Stimulated activated CD4-positive, alpha-beta T cell treated with anti-CD3 and anti-CD28 coated beads, Interleukin-2, amount 100 ng/mL, for 4 hours (primary cell): ENCODE data around the gene TRAF2.

Source experiments
- DNase-seq: peaks from one replicate; pipeline ENCODE4 v3.0.0-alpha.2; 2020; ENCODE audit warnings: low read depth

TRAF2 gene

GRCh38 chr9:136913701-136914438 is 27.6 kb downstream of the TRAF2 start:
- no peak for DNase-seq

DNA sequence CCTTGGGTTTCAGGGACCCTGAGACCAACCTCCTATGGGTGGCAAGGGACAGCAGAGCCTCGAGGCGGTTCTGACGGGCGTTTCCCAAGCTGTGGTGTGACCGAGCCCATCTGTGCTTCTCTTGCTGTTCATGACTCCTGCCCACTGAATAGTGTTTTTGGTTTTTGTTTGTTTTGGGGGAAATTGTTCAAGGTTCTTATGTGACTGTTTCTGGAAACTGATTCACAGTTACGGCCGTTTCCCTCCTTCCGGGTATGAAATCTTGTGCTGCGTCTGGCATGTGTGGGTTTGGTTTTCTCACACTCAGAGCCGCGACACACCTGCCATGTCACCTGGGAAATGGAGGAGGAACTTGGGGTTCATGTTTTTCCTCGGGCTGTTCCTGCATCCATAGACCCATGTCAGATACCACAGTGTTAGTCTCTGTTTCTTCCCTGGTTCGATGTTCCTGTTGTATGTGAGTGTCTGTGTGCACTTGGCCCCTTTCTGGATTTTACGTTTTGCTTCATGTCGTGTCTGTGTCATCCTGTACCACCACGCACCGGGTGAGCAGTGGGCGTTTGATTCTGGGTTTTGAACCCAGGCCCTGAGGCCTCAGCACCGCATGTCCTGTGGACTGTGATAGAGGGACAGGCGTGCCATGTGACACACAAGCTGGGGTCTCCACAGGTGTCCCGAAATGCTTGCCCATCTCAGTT is 29.5 kb downstream of the TRAF2 start:
- DNase-seq = no peak

DNA sequence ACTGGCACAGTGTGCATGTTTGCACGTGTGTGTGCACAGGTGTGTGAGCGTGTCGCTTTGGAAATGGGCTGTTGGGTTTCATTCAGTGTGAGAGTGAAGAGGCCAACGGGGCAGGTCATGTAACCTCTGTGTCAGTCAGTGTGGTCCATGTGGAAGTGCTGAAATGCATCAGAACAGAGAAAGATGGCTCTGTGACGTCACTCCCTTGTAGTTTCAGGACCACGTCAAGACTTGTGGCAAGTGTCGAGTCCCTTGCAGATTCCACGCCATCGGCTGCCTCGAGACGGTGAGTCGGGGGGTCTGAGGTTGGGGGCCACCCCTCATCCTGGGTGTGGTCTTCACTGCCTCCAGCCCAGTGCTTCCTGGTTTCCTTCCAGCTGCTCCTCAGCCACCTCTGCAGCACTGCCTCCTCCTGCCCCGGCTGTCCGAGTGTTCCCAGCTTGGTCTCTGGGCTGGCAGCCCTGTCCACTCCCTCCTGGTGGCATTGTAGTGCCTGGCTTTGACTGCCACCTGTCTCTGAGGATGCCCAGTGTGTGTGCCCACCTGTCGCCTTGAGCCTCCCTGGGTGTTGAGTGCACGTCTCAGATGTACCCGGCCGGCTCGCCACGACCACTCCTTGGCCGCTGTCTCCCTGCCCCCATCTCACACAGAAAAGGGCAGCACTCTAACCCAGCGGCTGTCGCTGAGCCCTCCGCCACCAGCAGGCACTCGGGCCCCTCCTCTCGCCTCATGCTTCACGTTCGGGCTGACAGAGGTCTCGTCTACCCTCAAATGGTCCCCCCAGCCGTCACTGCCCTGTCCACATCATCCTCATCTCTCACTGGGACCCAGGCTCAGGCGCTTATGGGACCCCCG is 30.2 kb downstream of the TRAF2 start:
- no peak for DNase-seq

GRCh38 chr9:136917902-136918301 is 31.6 kb downstream of the TRAF2 start:
- no peak for DNase-seq

DNA sequence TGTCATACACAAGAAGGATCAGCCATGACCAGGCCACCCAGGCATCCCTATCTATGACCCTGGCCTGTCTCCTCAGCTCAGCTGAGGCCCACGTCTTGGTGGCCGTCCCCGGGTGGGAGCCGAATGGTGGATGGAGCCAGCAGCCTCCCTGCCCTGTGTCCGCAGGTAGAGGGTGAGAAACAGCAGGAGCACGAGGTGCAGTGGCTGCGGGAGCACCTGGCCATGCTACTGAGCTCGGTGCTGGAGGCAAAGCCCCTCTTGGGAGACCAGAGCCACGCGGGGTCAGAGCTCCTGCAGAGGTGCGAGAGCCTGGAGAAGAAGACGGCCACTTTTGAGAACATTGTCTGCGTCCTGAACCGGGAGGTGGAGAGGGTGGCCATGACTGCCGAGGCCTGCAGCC is 33.8 kb downstream of the TRAF2 start:
- DNase-seq = no peak

DNA sequence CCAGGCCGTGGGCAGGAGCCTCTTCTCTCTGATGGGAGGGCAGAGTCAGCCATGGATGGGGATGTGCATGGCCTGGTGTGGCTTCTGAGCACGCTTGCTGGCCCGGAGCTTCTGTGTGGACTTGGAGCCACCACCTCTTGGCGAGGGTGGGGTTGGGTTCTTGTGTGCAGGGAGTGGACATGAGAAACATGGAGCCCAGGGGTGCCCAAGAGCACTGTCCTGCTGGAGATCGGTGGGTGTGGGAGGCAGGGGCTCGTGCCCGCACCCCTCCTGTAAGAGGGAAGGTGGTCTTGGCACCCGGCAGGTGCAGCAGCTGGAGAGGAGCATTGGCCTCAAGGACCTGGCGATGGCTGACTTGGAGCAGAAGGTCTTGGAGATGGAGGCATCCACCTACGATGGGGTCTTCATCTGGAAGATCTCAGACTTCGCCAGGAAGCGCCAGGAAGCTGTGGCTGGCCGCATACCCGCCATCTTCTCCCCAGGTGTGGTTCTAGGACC is 34.5 kb downstream of the TRAF2 start:
- DNase-seq = no peak

GRCh38 chr9:136921307-136921706 is 35.0 kb downstream of the TRAF2 start:
- no peak for DNase-seq

GRCh38 chr9:136921718-136922117 is 35.4 kb downstream of the TRAF2 start:
- DNase-seq = no peak

- DNase-seq = no peak
Measured at GRCh38 chr9:136922540-136922939, 36.2 kb downstream of the TRAF2 start.

DNA sequence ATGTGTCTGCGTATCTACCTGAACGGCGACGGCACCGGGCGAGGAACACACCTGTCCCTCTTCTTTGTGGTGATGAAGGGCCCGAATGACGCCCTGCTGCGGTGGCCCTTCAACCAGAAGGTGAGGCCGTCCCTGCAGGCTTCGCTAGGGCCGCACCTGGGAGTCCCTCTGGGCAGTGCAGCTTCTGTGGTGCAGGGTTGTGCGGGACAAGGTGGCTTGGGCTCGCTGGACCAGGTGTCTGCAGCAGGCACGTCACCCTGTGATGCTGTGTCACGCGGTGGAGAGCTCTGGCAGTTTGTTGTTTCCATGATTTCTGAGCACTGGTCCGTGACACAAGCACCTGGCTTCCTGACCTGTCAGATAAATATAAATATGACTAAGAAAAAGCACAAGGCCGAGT is 37.6 kb downstream of the TRAF2 start:
- DNase-seq = no peak

- DNase-seq = no peak
Measured at GRCh38 chr9:136925414-136926153, 39.3 kb downstream of the TRAF2 start.

DNA sequence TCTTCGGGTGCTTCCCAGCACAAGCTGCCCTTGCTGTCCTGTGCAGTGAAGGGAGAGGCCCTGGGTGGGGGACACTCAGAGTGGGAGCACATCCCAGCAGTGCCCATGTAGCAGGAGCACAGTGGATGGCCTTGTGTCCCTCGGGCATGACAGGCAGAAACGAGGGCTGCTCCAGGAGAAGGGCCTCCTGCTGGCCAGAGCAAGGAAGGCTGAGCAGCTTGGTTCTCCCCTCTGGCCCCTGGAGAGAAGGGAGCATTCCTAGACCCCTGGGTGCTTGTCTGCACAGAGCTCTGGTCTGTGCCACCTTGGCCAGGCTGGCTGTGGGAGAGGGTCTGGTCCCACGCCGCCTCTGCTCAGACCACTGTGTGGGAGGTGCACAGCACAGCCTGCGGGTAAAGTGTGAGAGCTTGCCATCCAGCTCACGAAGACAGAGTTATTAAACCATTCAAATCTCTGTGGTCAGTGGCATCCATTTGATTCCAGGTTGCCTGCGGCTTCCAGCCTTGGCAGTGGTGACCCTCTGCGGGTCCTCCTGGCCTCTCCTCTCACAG is 39.9 kb downstream of the TRAF2 start:
- DNase-seq = no peak

DNA sequence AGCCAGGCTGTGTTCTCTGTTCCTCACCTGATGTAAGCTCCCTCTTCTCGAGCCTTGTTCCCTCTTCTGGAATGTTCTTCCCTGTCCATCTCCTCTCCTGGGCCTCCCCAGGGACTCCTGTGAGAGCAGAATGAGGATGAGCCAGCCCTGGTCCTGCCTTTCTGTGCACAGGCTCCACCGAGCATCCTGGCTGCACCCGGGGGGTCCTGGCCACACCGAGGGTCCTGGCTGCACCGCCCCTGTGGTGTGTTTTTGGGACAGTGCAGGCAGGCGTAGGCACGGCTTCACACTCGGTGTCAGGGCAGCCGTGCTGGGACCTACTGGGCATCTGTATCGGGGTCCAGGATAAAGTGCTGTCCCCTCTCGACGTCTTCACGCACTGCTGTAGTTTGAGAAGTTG is 40.4 kb downstream of the TRAF2 start:
- DNase-seq = no peak

- DNase-seq = no peak
Measured at GRCh38 chr9:136927343-136928271, 41.3 kb downstream of the TRAF2 start.

GRCh38 chr9:136928591-136928990 is 42.3 kb downstream of the TRAF2 start:
- DNase-seq = no peak

GRCh38 chr9:136930014-136930413 is 43.7 kb downstream of the TRAF2 start:
- no peak for DNase-seq

DNA sequence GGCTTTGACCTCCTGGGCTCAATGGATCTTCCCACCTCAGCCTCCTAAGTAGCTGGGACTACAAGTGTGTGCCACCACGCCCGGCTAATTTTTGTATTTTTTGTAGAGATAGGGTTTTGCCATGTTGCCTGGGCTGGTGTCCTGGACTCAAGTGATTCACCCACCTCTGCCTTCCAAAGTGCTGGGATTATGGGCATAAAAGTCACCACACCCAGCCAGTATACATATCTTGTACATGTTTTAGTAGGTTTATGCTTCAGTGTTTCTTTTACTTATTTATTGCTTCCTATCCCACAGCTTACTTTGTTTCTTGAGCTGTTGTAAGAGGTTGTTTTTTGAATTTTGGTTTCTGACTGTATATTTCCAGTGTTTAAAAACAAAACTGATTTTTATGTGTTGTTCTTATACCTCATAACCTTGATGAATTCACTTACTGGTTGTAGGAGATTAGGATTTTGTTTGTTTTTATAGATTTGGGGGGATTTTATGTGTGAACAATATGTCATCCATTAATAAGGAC is 45.4 kb downstream of the TRAF2 start:
- DNase-seq = no peak

DNA sequence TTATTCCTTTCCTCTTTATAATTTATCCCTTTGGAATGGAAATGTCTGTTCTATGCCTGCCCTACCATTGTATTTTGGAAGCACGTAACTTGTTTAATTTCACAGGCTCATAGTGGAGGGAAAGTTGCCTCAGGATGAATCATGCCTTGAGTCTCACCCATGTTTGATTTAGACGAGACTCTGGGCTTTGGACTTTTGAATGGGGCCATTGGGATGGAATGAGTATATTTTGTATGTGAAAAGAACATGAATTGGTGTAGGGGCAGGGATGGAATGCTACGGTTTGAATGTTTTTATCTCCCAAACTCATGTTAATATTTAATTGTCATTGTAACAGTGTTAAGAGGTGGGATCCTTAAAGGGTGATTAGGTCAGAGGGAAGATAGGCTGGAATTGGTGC is 48.0 kb downstream of the TRAF2 start:
- no peak for DNase-seq

GRCh38 chr9:136935651-136936050 is 49.3 kb downstream of the TRAF2 start:
- DNase-seq = no peak

DNA sequence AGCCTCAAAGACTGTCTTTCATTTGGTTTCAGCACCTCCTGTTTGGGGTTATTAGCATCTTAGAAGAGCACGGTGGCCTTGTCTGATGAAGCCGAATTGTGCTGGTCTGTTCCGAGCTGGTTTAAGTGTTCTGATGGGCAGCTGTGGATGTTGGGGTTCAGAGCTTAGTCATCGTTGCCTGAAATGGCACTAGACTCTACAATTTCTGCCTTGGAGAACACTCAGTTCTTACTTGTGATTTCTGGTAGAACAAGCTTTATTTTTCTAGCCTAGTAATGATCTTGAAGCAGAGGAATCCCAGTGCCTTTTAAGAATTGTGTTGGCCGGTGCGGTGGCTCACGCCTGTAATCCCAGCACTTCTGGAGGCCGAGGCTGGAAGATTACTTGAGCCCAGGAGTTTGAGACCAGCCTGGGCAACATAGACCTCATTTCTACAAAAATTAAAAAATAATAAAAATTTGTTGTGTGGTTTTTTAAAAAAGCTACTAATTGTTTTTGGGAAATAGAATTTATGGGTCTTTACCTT is 50.4 kb downstream of the TRAF2 start:
- DNase-seq = no peak
